LNCAP (cell line): ENCODE results near the gene ARHGAP28.

Experiments
- CTCF ChIP-seq: fragments of 450-650 bp; IDR thresholded peaks from 2 replicates; pipeline ENCODE4 v1.5.1; 2017; ENCODE audit warnings: mild to moderate bottlenecking

ARHGAP28 gene

GRCh38 chr18:6820314-6820713, 90.8 kb downstream of the ARHGAP28 start:
- TF ChIP-seq CTCF, result no peak

DNA sequence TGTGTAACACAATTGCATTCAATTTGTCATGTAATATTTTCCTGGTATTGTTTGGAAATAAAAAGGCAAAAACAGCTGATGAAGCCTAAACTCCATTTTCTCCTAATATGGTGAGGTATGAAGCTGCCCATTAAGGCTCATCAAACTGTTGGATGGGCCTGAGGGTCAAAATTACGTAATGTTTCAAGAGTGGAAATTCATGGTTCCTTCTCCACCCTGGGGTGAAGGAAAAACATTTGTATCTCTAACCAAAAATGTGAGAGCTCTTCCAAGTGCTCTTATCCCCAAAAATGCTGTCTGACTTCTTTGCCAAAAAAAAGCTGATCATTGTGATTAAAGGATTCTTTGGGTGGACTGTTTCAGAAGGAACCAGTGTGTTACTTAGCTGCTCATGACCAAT, 91.8 kb downstream of the ARHGAP28 start:
- no peak for TF ChIP-seq CTCF

- no peak for TF ChIP-seq CTCF
Measured at GRCh38 chr18:6830916-6831315, 101.4 kb downstream of the ARHGAP28 start.

DNA sequence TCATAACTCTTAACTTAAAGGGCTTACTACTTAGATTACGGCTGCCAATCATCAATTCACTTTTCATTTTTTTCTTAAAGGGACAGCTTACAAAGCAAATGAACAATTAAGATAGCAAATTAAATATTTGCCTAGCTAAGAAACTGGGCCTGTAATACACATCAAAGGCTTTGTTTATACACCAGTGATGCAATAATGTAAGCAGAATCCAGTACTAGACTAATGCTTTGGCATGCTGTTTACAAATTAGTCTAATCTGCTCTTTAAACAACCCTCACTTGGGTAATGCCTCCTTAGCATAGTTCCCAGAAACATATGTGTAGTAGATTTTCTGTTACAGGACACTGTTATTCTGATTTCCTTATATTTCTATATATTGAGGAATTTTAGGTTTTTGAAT, 105.8 kb downstream of the ARHGAP28 start:
- no peak for TF ChIP-seq CTCF

- TF ChIP-seq CTCF, result no peak
Measured at GRCh38 chr18:6836331-6836730, 106.8 kb downstream of the ARHGAP28 start.

GRCh38 chr18:6837904-6838303, 108.4 kb downstream of the ARHGAP28 start:
- no peak for TF ChIP-seq CTCF

DNA sequence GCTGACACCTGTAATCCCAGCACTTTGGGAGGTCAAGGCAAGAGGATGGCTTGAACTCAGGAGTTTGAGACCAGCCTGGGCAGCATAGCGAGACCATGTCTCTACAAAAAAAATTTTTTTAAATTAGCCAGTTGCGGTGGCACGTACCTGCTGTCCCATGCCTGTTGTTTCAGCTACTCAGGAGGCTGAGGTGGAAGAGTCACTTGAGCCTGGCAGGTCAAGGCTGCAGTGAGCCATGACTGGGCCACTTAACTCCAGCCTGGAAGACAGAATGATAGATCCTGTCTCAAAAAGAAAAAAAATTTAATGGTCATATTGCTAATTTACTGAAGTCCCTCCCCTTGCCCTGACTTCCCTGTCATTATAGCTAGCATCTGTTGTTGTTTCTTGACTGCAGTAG, 112.6 kb downstream of the ARHGAP28 start:
- TF ChIP-seq CTCF, result no peak

DNA sequence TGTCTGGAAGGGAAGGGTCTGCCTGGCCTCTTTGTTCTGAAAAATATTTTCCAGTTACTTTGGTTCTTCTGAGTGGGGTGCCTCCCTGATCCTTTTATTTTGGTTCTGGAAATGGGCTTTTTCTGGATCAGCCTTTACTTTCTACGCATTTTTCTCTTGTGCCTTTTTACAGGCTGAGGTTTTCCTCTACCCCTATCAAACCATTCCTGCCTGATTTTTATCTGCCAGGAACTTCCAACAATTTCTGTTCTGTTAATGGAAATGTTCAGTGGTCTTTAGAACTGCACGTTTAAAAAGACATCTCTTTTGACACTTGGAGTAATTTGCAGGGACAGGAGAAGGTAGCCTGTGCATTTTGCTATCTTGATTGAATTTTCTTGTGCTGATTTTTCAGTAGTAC, 113.8 kb downstream of the ARHGAP28 start:
- no peak for TF ChIP-seq CTCF
